Stimulated activated CD8-positive, alpha-beta memory T cell treated with anti-CD3 and anti-CD28 coated beads, Interleukin-15, amount 100 ng/mL, for 1 hour (primary cell): ENCODE data around the gene PRKAR1B.
"Not testable (repeated sequence)": the region's sequence is repeated elsewhere in the genome, so short reads cannot be mapped to it uniquely, and the experiment has no call there.

Source experiments
- DNase-seq: peaks from one replicate; pipeline ENCODE4 v3.0.0-alpha.2; 2020; ENCODE audit warnings: low read depth

PRKAR1B gene

DNA sequence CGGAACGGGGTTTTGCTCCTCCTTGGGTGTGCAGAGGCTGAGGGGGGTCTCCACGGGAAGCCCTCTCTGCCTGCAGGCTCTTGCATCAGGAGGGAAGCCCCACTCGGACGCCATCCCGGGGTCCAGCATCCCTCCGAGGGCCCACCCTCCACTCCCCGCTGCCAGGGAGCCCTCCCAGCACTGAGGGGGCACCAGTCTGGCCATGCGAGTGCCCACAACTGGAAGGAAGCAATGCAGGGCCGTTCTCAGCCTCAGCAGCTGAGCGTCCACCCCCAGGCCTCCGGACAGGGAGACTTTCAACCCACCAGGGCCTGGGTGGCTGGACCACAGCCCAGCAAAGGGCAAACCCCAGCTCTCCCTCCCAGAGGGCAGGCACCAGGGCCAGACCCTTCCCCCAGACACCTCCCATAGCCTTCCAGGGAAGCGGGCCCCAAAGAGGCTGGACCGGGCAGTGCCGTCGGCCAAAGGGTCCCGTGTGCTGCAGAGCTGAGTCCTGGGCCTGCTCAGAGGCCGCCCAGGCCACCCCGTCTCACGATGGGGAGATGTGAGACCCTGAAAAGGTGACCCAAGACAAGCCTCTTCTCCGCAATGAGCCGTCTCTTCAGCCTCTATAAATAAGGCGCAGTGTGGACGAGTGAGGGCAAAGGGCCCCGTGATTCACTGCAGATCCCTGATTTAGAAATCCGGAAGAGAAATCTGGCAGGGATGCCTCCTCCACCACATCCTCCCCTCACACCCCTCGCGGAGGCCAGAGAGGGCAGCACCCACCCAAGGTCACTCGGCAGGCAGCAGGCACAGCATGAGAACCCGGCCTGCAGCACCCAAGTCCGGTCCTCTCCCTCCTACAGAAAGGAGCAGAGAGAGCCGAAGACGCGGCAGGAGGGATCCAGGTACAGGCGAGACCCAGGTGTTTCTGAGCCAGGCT, 82.4 kb downstream of the PRKAR1B start:
- no peak for DNase-seq

- no peak for DNase-seq
Measured at GRCh38 chr7:641966-642365, 85.1 kb downstream of the PRKAR1B start.

DNA sequence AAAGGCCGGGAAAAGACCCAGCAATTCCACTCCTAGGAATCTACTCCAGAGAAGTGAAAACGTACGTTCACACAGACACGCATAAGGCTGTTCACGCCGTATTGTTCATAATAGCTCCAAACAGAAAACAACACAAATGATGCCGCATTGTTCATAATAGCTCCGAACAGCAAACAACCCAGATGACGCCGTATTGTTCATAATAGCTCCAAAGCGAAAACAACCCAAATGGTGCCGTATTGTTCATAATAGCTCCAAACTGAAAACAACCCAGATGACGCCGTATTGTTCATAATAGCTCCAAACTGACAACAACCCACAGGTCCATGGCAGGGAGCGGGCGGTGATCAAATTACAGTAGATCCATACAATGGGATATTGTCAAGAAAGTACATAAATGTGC, 85.8 kb downstream of the PRKAR1B start:
- no peak for DNase-seq

GRCh38 chr7:638256-639011, 88.6 kb downstream of the PRKAR1B start:
- no peak for DNase-seq

- no peak for DNase-seq
Measured at GRCh38 chr7:637826-638225, 89.3 kb downstream of the PRKAR1B start.

- no peak for DNase-seq
Measured at GRCh38 chr7:636396-636795, 90.7 kb downstream of the PRKAR1B start.

DNA sequence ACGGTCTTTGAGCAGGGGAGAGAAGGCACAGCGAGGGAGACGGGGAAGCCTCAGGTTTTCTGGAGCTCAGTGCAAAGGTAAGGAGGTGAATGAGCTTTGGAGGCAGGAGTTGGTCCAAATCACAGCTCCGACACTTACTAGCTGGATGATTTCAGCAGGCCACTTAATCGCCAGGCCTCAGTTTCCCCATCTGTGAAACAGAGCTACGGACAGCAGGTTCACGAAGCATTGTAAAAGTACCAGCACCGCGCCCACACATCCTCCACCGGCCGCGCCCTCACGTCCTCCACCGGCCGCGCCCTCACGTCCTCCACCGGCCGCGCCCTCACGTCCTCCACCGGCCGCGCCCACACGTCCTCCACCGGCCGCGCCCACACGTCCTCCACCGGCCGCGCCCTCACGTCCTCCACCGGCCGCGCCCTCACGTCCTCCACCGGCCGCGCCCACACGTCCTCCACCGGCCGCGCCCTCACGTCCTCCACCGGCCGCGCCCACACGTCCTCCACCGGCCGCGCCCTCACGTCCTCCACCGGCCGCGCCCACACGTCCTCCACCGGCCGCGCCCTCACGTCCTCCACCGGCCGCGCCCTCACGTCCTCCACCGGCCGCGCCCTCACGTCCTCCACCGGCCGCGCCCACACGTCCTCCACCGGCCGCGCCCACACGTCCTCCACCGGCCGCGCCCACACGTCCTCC, 91.2 kb downstream of the PRKAR1B start:
- not testable (repeated sequence) for DNase-seq

DNA sequence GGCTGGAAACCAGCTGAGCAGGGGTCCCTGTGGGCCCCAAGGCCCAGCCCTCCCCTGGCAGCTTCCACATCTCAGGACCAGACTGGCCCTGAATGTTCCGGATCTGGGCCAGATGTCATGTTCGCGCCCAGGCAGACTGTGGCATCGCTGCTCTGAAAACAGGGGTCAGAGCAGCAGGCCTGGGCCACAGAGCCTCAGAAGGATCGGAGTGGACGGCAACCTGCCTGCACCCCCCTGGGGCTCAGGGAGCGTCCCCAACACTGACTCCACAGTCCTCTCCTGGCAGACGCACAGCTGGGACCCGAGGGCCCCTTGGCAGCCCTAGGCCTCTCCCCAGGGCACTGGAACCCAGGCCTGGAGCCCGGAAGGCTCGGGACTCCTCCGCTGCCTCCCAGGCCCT, 91.9 kb downstream of the PRKAR1B start:
- DNase-seq: no peak

- no peak for DNase-seq
Measured at GRCh38 chr7:633381-634018, 93.6 kb downstream of the PRKAR1B start.

DNA sequence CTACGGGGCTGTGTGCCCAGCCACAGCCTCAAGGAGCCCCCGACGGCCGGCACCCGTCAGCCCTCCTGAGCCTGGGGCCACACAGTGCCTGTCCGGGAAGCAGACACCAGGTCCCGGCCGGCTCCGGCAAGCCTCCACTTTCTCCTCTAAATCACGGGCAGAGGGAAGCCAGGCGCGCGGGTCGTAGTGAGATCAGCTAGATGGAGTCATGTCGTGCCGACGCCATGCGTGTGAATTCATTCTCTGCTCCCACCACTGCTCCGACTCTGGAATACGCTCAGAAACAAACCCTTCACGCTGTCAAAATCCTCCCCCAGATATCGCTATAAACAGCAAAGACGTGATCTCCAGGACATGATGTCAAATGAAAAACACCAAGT, 94.3 kb downstream of the PRKAR1B start:
- DNase-seq: no peak

DNA sequence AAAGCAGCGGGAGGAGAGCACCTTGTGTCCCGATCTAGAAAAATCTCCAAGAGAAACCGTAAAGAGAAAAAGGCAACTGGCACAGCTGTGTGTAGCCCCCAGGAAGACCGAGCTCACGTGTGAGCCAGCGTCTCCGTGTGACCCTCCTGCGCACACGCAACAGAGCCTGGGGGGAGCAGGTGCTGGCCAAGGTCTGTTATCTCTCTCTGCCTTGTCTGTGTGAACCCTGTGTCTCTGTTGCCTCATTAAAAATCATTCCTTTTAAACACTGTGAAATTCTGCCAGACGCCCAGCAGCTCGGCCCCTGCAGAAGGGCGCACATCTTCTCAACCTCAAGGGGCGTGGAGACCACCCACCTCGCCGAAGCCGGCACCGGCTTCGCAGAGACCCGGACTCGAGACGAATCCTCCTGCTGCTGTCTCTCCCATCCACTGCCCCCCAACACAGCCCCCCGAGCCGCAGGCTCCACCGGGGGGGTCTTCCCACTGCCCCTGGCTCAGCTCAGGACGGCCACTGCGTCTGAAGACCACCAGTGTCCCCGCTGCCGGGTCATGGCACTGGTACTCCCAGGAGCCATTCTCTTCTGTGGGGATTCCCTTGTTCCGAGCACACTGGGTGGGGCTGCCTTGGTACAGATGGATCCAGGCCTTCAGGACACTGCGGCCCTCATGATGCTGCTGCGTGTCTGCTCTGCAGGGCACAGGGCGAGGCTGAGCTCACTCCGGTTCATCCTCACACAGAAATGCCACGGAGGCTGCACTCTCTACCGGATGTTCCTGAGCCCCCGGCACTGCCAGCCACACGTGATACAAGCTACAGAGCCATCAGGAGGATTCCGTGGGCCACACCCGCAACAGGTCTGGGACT, 94.9 kb downstream of the PRKAR1B start:
- no peak for DNase-seq

DNA sequence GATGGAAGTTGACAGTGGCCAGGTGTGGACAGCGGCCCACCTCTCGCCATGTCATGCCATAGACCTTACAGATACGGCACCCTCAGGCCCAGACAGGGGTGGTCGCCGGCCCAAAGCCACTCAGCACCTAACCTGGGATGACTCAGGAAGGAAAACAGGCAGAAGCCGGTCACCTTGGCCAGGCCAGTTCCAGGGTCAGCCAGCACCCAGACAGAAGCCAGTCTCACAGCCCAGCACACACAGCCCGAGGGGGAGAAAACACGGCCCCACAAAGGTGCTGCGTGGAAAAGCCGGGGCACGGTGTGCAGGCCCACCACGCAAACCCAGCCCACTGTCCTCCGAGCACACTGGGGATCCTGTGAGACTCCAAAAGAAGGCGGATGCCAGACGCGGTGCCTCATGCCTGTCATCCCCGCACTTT, 95.8 kb downstream of the PRKAR1B start:
- DNase-seq: no peak

GRCh38 chr7:630539-630938, 96.5 kb downstream of the PRKAR1B start:
- DNase-seq: no peak

DNA sequence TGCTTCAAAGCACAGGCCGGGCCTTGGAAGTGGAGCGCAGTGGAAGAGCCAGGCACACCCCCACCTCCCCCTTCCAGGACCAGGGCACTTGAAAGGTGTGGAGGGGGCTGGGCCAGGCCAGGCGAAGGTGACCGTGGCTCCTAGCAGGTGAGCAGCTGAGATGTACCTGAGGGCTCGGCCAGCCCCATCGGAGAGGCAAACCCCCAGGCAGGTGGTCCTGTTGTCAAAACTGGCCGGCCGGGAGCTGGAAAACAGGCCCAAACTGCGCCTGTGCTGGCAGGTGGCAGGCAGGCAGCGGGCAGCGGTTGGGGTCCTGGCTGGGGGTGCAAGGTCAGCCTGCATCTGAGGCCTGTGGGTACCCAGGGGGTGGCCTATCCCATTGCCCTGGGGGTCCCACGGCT, 97.0 kb downstream of the PRKAR1B start:
- DNase-seq: no peak

DNA sequence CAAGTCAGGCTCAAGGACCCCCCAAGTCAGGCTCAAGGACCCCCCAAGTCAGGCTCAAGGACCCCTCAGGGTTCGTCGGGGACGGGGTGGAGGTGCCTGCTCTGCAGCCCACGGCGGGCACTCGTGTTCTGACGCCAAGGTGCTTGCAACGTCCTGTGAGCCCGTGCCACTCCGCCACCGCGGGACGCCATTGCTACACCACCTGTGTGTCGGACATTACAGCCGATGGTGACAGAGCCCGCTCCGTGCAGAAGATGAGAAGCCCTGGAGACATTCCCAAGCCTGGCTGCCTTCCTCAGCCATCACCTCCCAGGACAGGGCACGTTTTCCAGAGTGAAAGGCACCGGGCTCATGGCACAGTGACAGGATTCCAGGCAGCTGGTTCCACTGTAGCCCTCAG, 98.3 kb downstream of the PRKAR1B start:
- no peak for DNase-seq

DNA sequence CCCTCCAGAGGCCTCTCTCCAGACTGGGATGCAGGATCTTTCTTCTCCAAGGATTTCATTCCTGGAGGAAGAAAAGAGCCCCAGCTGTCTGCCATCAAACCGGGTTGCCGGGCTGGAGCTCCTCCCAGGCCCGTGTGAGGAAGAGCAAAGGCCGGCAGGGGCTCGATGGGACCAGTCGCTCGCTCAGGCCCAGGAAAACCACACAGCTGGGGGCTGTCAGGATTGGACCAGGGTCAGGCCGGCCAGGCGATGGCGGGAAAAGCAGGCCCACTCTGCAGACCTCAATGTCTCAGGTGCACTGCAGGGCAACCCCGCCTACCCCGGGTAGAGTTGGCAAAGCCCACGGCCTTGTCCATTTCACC, 98.7 kb downstream of the PRKAR1B start:
- DNase-seq: no peak

DNA sequence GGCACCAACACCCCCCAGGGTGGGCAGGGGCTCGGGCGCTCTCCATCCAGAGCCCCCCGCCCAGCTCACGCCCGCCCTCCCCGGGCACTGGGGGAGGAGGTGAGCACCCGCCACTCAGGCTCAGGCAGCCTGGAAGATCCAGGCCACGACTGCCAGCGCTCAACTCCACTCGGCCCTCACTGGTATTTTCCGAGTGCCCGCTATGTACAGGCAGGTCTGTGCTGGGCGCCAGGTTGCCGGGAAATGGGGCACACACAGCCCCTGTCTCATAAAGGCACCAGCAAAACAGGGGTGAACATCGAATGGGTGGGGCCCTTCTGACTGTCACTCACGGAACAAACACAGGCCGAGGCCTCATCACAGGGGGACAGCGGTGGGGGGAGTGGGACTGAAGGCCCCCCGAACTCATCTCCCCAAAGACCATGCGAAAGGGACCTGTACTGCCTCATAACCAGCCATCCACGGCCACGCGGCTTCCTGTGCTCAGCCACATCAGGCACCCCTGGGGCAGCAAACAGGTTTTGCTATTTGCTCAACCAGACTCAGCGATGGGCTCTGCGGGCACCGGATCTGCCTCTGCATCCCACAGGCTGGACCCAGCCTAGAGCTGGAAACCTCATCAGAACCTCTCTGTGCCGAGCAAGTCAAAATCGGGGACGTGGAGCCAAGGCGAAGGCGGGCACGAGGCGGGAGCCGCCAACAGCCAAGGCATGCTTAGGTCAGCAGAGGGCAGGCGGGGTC, 99.2 kb downstream of the PRKAR1B start:
- no peak for DNase-seq

DNA sequence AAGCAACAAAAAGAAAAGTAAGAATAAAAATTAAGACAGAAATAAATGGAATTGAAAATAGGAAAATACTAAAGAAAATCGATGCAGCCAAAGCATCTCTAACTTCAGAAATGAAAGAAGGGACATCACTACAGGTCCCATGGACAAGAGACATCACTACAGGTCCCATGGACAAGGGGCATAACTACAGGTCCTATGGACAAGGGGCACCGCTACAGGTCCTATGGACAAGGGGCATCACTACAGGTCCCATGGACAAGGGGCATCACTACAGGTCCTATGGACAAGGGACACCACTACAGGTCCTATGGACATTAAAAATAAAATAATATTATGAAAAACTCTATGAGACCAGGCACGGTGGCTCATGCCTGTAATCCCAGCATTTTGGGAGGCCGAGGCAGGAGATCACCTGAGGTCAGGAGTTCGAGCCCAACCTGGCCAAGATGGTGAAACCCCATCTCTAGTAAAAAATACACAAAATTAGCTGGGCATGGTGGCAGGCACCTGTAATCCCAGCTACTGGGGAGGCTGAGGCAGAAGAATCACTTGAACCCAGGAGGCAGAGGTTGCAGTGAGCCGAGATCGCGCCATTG, 101.6 kb downstream of the PRKAR1B start:
- DNase-seq: no peak

GRCh38 chr7:623464-623863, 103.6 kb downstream of the PRKAR1B start:
- no peak for DNase-seq
